ENCODE data around the gene MRO.
"Not testable (repeated sequence)": the region's sequence is repeated elsewhere in the genome, so short reads cannot be mapped to it uniquely, and the experiment has no call there.

The MRO gene

DNA sequence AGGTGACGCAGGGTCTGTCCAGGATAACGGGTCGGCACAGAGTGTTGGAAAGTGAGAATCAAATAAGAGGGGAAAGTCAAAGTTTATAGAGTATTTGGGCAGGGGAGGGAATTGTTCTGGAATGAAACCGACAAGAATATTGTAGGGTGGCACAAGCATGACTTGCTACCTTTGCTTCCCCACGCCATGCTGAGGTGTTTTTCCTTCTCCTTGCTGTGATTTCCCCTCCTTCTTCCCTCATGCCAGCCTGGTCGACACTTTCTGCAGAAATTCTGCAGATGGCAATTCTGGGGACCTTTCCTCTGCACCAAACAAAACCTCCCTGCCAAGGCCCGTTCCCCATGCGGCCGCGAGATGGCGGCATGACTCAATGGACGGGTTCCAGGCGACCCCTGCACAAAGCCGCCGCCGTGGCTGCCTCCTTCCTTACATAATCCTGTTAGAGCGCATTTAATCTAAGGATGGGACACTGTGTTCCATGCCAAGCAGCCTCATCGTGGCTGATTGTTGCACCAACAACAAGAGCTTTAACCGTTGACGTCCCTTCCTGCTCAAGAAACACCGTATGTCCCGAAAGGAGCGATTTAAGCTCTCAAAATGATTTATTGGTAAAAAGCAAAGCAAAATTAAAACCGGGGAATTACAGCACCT, at the start of gene MRO:
TSS of gene MRO (minus strand) at position 289 of the 651 bp plus-strand sequence. CDS start 10,616 bp downstream, outside the sequence.
- Histone ChIP-seq H3K27me3 (ENCODE audit: control insufficient read depth, insufficient read depth, low read length) (no peaks in the 10 kb centered on the region), H3K36me3 (ENCODE audit: control insufficient read depth, low read depth, low read length) (no peaks in the 10 kb centered on the region), H3K9ac (ENCODE audit: low read length) (peak within 1 kb of the TSS; percentile 19), H3K4me1 (ENCODE audit: control insufficient read depth, low read depth, low read length) (peaks cover 24% of the 10 kb centered on the region), H3K9me3 (ENCODE audit: control insufficient read depth, low read depth, low read length) (no peaks in the 10 kb centered on the region), H3K4me3 (ENCODE audit: low read length) (peak within 1 kb of the TSS; percentile 54), H3K27ac (ENCODE audit: low read length) (no peak within 1 kb of the TSS)

GRCh38 chr18:50869150-50869549, 49.3 kb upstream of the MRO start:
- Histone ChIP-seq H3K4me3 (ENCODE audit: low read length) (no peak overlapping the region), H3K27ac (ENCODE audit: low read length) (no peak overlapping the region), H3K36me3 (ENCODE audit: control insufficient read depth, low read depth, low read length) (no peaks in the 10 kb centered on the region), H3K4me1 (ENCODE audit: control insufficient read depth, low read depth, low read length) (peaks cover 3% of the 10 kb centered on the region), H3K9me3 (ENCODE audit: control insufficient read depth, low read depth, low read length) (no peaks in the 10 kb centered on the region), H3K9ac (ENCODE audit: low read length) (no peak overlapping the region), H3K27me3 (ENCODE audit: control insufficient read depth, insufficient read depth, low read length) (no peaks in the 10 kb centered on the region)

- no peaks in the 10 kb centered on the region for H3K36me3 ChIP-seq (ENCODE audit: control insufficient read depth, low read depth, low read length)
- H3K27ac ChIP-seq (ENCODE audit: low read length), result no peak overlapping the region
- H3K9me3 ChIP-seq (ENCODE audit: control insufficient read depth, low read depth, low read length), result no peaks in the 10 kb centered on the region
- H3K4me1 ChIP-seq (ENCODE audit: control insufficient read depth, low read depth, low read length), result no peaks in the 10 kb centered on the region
- no peak overlapping the region for H3K9ac ChIP-seq (ENCODE audit: low read length)
- H3K4me3 ChIP-seq (ENCODE audit: low read length), result no peak overlapping the region
- no peaks in the 10 kb centered on the region for H3K27me3 ChIP-seq (ENCODE audit: control insufficient read depth, insufficient read depth, low read length)
These were observed 46.9 kb upstream of the MRO start for GRCh38 chr18:50866765-50867164.

DNA sequence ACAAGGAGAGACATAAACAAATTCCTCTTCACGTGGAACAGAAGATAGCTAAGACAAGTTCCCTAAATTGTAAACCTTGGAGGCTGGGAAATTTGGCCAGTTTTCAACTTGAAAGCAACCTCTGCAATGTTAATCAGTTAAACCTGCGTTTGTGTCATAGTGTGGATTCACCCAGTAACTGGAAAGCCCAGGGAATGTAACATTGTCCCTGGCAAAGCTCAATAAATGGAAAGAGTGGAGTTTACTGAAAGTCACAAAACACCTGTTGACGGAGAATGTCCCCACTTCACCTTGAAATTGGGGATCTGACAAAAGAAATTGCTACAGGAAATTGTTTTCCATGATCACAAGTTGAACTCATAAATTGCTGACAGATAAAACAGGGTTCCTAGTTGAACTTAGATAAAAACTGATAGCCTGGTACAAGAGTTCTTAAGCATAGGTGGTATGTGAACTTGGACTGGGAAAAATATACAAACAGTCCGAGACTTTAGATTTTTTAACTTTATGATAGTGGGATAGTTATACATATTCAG, 44.1 kb upstream of the MRO start:
- H3K27ac ChIP-seq (ENCODE audit: low read length), result no peak overlapping the region
- H3K9me3 ChIP-seq (ENCODE audit: control insufficient read depth, low read depth, low read length), result no peaks in the 10 kb centered on the region
- H3K36me3 ChIP-seq (ENCODE audit: control insufficient read depth, low read depth, low read length), result no peaks in the 10 kb centered on the region
- no peak overlapping the region for H3K4me3 ChIP-seq (ENCODE audit: low read length)
- no peak overlapping the region for H3K9ac ChIP-seq (ENCODE audit: low read length)
- no peaks in the 10 kb centered on the region for H3K4me1 ChIP-seq (ENCODE audit: control insufficient read depth, low read depth, low read length)
- H3K27me3 ChIP-seq (ENCODE audit: control insufficient read depth, insufficient read depth, low read length), result no peaks in the 10 kb centered on the region

- Histone ChIP-seq H3K27ac (ENCODE audit: low read length) (no peak overlapping the region), H3K9me3 (ENCODE audit: control insufficient read depth, low read depth, low read length) (no peaks in the 10 kb centered on the region), H3K4me1 (ENCODE audit: control insufficient read depth, low read depth, low read length) (no peaks in the 10 kb centered on the region), H3K36me3 (ENCODE audit: control insufficient read depth, low read depth, low read length) (no peaks in the 10 kb centered on the region), H3K27me3 (ENCODE audit: control insufficient read depth, insufficient read depth, low read length) (no peaks in the 10 kb centered on the region), H3K9ac (ENCODE audit: low read length) (no peak overlapping the region), H3K4me3 (ENCODE audit: low read length) (no peak overlapping the region)
These were observed 42.6 kb upstream of the MRO start for GRCh38 chr18:50862401-50862800.

- Histone ChIP-seq H3K36me3 (ENCODE audit: control insufficient read depth, low read depth, low read length) (no peaks in the 10 kb centered on the region), H3K9ac (ENCODE audit: low read length) (no peak overlapping the region), H3K4me3 (ENCODE audit: low read length) (no peak overlapping the region), H3K27ac (ENCODE audit: low read length) (no peak overlapping the region), H3K4me1 (ENCODE audit: control insufficient read depth, low read depth, low read length) (no peaks in the 10 kb centered on the region), H3K27me3 (ENCODE audit: control insufficient read depth, insufficient read depth, low read length) (no peaks in the 10 kb centered on the region), H3K9me3 (ENCODE audit: control insufficient read depth, low read depth, low read length) (no peaks in the 10 kb centered on the region)
These were observed 41.8 kb upstream of the MRO start for GRCh38 chr18:50861617-50862016.

GRCh38 chr18:50859793-50860555, 40.2 kb upstream of the MRO start:
- Histone ChIP-seq H3K27ac (ENCODE audit: low read length) (no peak overlapping the region), H3K9me3 (ENCODE audit: control insufficient read depth, low read depth, low read length) (no peaks in the 10 kb centered on the region), H3K4me3 (ENCODE audit: low read length) (no peak overlapping the region), H3K9ac (ENCODE audit: low read length) (no peak overlapping the region), H3K27me3 (ENCODE audit: control insufficient read depth, insufficient read depth, low read length) (no peaks in the 10 kb centered on the region), H3K4me1 (ENCODE audit: control insufficient read depth, low read depth, low read length) (no peaks in the 10 kb centered on the region), H3K36me3 (ENCODE audit: control insufficient read depth, low read depth, low read length) (no peaks in the 10 kb centered on the region)

DNA sequence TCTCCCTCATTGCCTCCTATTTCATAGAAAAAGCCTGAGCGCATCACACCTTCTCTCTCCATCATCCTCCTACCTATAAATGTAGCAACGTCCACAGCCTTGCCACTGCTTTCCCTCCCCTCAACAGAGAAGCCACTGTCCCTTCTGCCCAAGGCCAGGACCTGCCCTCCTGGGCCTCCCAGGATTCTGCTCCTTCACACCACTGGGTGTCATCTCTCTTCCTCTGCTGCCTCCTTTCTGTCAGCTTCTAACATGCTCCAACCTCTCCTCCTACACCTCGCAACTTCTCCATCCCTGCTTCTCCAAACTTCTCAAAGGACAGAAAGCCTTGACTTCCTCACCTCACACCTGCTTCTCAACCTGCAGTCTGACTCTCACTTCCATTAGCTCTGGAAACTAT, 37.9 kb upstream of the MRO start:
- Histone ChIP-seq H3K9me3 (ENCODE audit: control insufficient read depth, low read depth, low read length) (no peaks in the 10 kb centered on the region), H3K9ac (ENCODE audit: low read length) (no peak overlapping the region), H3K4me1 (ENCODE audit: control insufficient read depth, low read depth, low read length) (no peaks in the 10 kb centered on the region), H3K27ac (ENCODE audit: low read length) (no peak overlapping the region), H3K36me3 (ENCODE audit: control insufficient read depth, low read depth, low read length) (no peaks in the 10 kb centered on the region), H3K4me3 (ENCODE audit: low read length) (no peak overlapping the region), H3K27me3 (ENCODE audit: control insufficient read depth, insufficient read depth, low read length) (no peaks in the 10 kb centered on the region)

GRCh38 chr18:50857166-50857565, 37.4 kb upstream of the MRO start:
- H3K4me3 ChIP-seq (ENCODE audit: low read length), result not testable (repeated sequence)

GRCh38 chr18:50855976-50856757, 36.4 kb upstream of the MRO start:
- H3K4me3 ChIP-seq (ENCODE audit: low read length), result no peak overlapping the region
- H3K27me3 ChIP-seq (ENCODE audit: control insufficient read depth, insufficient read depth, low read length), result no peaks in the 10 kb centered on the region
- no peaks in the 10 kb centered on the region for H3K4me1 ChIP-seq (ENCODE audit: control insufficient read depth, low read depth, low read length)
- no peak overlapping the region for H3K9ac ChIP-seq (ENCODE audit: low read length)
- H3K27ac ChIP-seq (ENCODE audit: low read length), result no peak overlapping the region
- no peaks in the 10 kb centered on the region for H3K36me3 ChIP-seq (ENCODE audit: control insufficient read depth, low read depth, low read length)
- no peaks in the 10 kb centered on the region for H3K9me3 ChIP-seq (ENCODE audit: control insufficient read depth, low read depth, low read length)

More at GRCh38 chr18:50857166-50857565, 37.4 kb upstream of the MRO start:
- H3K36me3 ChIP-seq (ENCODE audit: control insufficient read depth, low read depth, low read length); H3K9ac ChIP-seq (ENCODE audit: low read length); H3K27me3 ChIP-seq (ENCODE audit: control insufficient read depth, insufficient read depth, low read length); H3K9me3 ChIP-seq (ENCODE audit: control insufficient read depth, low read depth, low read length); H3K27ac ChIP-seq (ENCODE audit: low read length); H3K4me1 ChIP-seq (ENCODE audit: control insufficient read depth, low read depth, low read length): not testable (repeated sequence)

GRCh38 chr18:50853863-50854271, 34.1 kb upstream of the MRO start:
- no peaks in the 10 kb centered on the region for H3K4me1 ChIP-seq (ENCODE audit: control insufficient read depth, low read depth, low read length)
- no peak overlapping the region for H3K27ac ChIP-seq (ENCODE audit: low read length)
- H3K36me3 ChIP-seq (ENCODE audit: control insufficient read depth, low read depth, low read length), result no peaks in the 10 kb centered on the region
- no peaks in the 10 kb centered on the region for H3K27me3 ChIP-seq (ENCODE audit: control insufficient read depth, insufficient read depth, low read length)
- no peak overlapping the region for H3K9ac ChIP-seq (ENCODE audit: low read length)
- no peak overlapping the region for H3K4me3 ChIP-seq (ENCODE audit: low read length)
- H3K9me3 ChIP-seq (ENCODE audit: control insufficient read depth, low read depth, low read length), result no peaks in the 10 kb centered on the region
